ENCODE measurements around the gene FKBP2.
A peak's percentile ranks its signal among the peaks of the same experiment; 100 is the strongest.

Gene FKBP2

GRCh38 chr11:64240435-64241240 lies at the start of gene FKBP2:
FKBP2 (plus strand) TSS chr11:64241095; CDS start chr11:64242388, 1,293 bp downstream.
- DNase-seq (ENCODE audit: low read depth) = peak; percentile 89

- DNase-seq (ENCODE audit: low read depth) = no peak
Observed at GRCh38 chr11:64192434-64192833, 48.5 kb upstream of the FKBP2 start.

- no peak for DNase-seq (ENCODE audit: low read depth)
Observed at GRCh38 chr11:64196626-64197025, 44.3 kb upstream of the FKBP2 start.

- no peak for DNase-seq (ENCODE audit: low read depth)
Observed at GRCh38 chr11:64198511-64198910, 42.4 kb upstream of the FKBP2 start.

- DNase-seq (ENCODE audit: low read depth) = no peak
Observed at GRCh38 chr11:64201543-64201942, 39.4 kb upstream of the FKBP2 start.

- DNase-seq (ENCODE audit: low read depth) = no peak
Observed at GRCh38 chr11:64202992-64203391, 37.9 kb upstream of the FKBP2 start.

GRCh38 chr11:64203421-64204079 lies 37.3 kb upstream of the FKBP2 start:
- no peak for DNase-seq (ENCODE audit: low read depth)

GRCh38 chr11:64204080-64204440 lies 36.8 kb upstream of the FKBP2 start:
- DNase-seq (ENCODE audit: low read depth) = no peak

GRCh38 chr11:64204464-64204989 lies 36.4 kb upstream of the FKBP2 start:
- DNase-seq (ENCODE audit: low read depth) = peak; percentile 88

GRCh38 chr11:64206457-64207255 lies 34.2 kb upstream of the FKBP2 start, which contains the start of gene FERMT3:
FERMT3 (plus strand) TSS chr11:64206721; CDS start chr11:64207365, 644 bp downstream.
- no peak for DNase-seq (ENCODE audit: low read depth)

GRCh38 chr11:64207256-64208085 lies 33.4 kb upstream of the FKBP2 start:
- no peak for DNase-seq (ENCODE audit: low read depth)

GRCh38 chr11:64208086-64208795 lies 32.7 kb upstream of the FKBP2 start:
- DNase-seq (ENCODE audit: low read depth) = no peak

- DNase-seq (ENCODE audit: low read depth) = no peak
Observed at GRCh38 chr11:64208796-64209562, 31.9 kb upstream of the FKBP2 start.

- no peak for DNase-seq (ENCODE audit: low read depth)
Observed at GRCh38 chr11:64209563-64209843, 31.4 kb upstream of the FKBP2 start.

GRCh38 chr11:64210301-64211020 lies 30.4 kb upstream of the FKBP2 start:
- DNase-seq (ENCODE audit: low read depth) = no peak

GRCh38 chr11:64211181-64211872 lies 29.6 kb upstream of the FKBP2 start:
- no peak for DNase-seq (ENCODE audit: low read depth)

- DNase-seq (ENCODE audit: low read depth) = no peak
Observed at GRCh38 chr11:64216879-64217278, 24.0 kb upstream of the FKBP2 start.

- DNase-seq (ENCODE audit: low read depth) = no peak
Observed at GRCh38 chr11:64218628-64219353, 22.1 kb upstream of the FKBP2 start.

Data from HS-27A (cell line).